ENCODE results near the gene CRYZL1.
A peak's percentile ranks its signal among the peaks of the same experiment; 100 is the strongest.

CRYZL1 gene

DNA sequence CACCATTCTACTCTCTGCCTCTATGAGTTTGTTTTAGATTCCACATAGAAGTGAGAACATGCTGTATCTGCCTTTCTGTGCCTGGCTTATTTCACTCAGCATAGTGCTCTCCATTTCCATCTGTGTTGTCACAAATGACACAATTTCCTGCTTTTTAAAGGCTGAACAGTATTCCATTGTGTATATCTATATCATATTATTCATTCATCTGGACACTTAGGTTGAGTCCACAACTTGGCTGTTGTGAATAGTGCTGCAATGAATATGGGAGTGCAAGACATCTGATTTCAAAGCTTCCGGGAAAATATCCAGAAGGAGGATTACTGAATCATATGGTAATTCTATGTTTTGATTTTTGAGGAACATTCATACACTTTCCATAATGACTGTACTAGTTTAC lies 33.0 kb downstream of the CRYZL1 start:
- no peak overlapping the region for H2BK12ac ChIP-seq (ENCODE audit: low read length)
- H3K14ac ChIP-seq (ENCODE audit: low read length), result no peak overlapping the region
- H3K9me3 ChIP-seq (replicated peaks in 1 of 2; ENCODE audit: control insufficient read depth in 2 of 2, insufficient read depth in 1 of 2, low read depth in 1 of 2, low read length in 2 of 2), result no peaks in the 10 kb centered on the region
- H3K9ac ChIP-seq (ENCODE audit: low read depth, low read length, poor library complexity), result no peak overlapping the region
- H2BK5ac ChIP-seq (ENCODE audit: low read length), result no peak overlapping the region
- H2BK15ac ChIP-seq (ENCODE audit: low read length), result no peak overlapping the region
- H3K23ac ChIP-seq (ENCODE audit: low read depth, low read length, poor library complexity), result no peak overlapping the region
- no peak overlapping the region for H2AFZ ChIP-seq (ENCODE audit: low read length)
- H3K4me1 ChIP-seq (ENCODE audit: control insufficient read depth in 2 of 2, insufficient read depth in 1 of 2, low read depth in 1 of 2, low read length in 2 of 2), result no peaks in the 10 kb centered on the region
- H3K79me1 ChIP-seq (ENCODE audit: low read depth, low read length), result no peaks in the 10 kb centered on the region
- H3K27me3 ChIP-seq (ENCODE audit: control insufficient read depth in 3 of 3, insufficient read depth in 3 of 3, low read depth in 1 of 3, low read length in 3 of 3), result no peaks in the 10 kb centered on the region
- H4K8ac ChIP-seq (ENCODE audit: low read depth, low read length), result no peak overlapping the region
- H4K91ac ChIP-seq (ENCODE audit: low read depth, low read length, poor library complexity), result no peak overlapping the region
- no peak overlapping the region for H2AK5ac ChIP-seq (ENCODE audit: low read depth, low read length)
- no peak overlapping the region for H3K27ac ChIP-seq (replicated peaks; ENCODE audit: low read length)
- no peak overlapping the region for H3K4me3 ChIP-seq (ENCODE audit: low read length in 2 of 2)
- no peak for DNase-seq (ENCODE audit: low spot score)
- H2BK120ac ChIP-seq (ENCODE audit: low read depth, low read length), result no peak overlapping the region
- H3K4ac ChIP-seq (ENCODE audit: low read length), result no peak overlapping the region
- WGBS, 2 donors (ENCODE audit: extremely low coverage in 2 of 2, insufficient read length in 2 of 2, insufficient replicate concordance in 1 of 2), result no CpG with 5 or more reads among the region's 1 CpG
- no peak overlapping the region for H3K4me2 ChIP-seq (ENCODE audit: insufficient read depth, low read length, poor library complexity, severe bottlenecking)
- H3K18ac ChIP-seq (ENCODE audit: low read length), result no peak overlapping the region
- H3K36me3 ChIP-seq (replicated peaks in 1 of 2; ENCODE audit: control insufficient read depth in 2 of 2, insufficient read depth in 2 of 2, low read length in 2 of 2), result peaks cover 3 to 75% of the 10 kb centered on the region in 2 donors

DNA sequence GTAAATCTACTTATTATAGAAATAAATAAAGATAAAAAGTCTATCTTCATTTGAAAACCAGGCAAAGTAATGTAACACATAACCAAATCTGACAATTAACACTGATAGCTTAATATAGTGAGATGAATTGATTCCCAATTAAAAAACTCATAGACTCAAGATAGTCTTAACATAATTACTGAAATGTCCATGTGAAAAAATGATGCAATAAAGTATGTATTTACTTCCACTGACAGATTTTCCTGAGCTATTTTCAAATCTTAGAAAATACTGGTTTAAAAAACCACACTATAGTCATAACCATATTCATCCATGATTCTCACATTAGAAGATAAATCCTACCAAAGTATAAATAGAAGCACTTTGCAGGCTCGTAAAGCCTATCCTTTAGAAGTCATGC lies 43.5 kb downstream of the CRYZL1 start:
- H3K27ac ChIP-seq (replicated peaks; ENCODE audit: low read length), result no peak overlapping the region
- no peak overlapping the region for H3K18ac ChIP-seq (ENCODE audit: low read length)
- H3K27me3 ChIP-seq (ENCODE audit: control insufficient read depth in 3 of 3, insufficient read depth in 3 of 3, low read depth in 1 of 3, low read length in 3 of 3), result no peaks in the 10 kb centered on the region
- no peak overlapping the region for H2AK5ac ChIP-seq (ENCODE audit: low read depth, low read length)
- H3K36me3 ChIP-seq (replicated peaks in 1 of 2; ENCODE audit: control insufficient read depth in 2 of 2, insufficient read depth in 2 of 2, low read length in 2 of 2), result peaks cover 20 to 86% of the 10 kb centered on the region in 2 donors
- H3K4ac ChIP-seq (ENCODE audit: low read length), result no peak overlapping the region
- no peaks in the 10 kb centered on the region for H3K4me1 ChIP-seq (ENCODE audit: control insufficient read depth in 2 of 2, insufficient read depth in 1 of 2, low read depth in 1 of 2, low read length in 2 of 2)
- no peak overlapping the region for H3K9ac ChIP-seq (ENCODE audit: low read depth, low read length, poor library complexity)
- no peak overlapping the region for H3K4me3 ChIP-seq (ENCODE audit: low read length in 2 of 2)
- no peak overlapping the region for H2BK120ac ChIP-seq (ENCODE audit: low read depth, low read length)
- no peak overlapping the region for H3K23ac ChIP-seq (ENCODE audit: low read depth, low read length, poor library complexity)
- no peak overlapping the region for H2BK5ac ChIP-seq (ENCODE audit: low read length)
- WGBS, 2 donors (ENCODE audit: extremely low coverage in 2 of 2, insufficient read length in 2 of 2, insufficient replicate concordance in 1 of 2), result no CpG with 5 or more reads among the region's 1 CpG
- no peak overlapping the region for H2BK12ac ChIP-seq (ENCODE audit: low read length)
- no peak overlapping the region for H4K8ac ChIP-seq (ENCODE audit: low read depth, low read length)
- no peak overlapping the region for H4K91ac ChIP-seq (ENCODE audit: low read depth, low read length, poor library complexity)
- no peak overlapping the region for H3K14ac ChIP-seq (ENCODE audit: low read length)
- no peak for DNase-seq (ENCODE audit: low spot score)
- no peak overlapping the region for H2AFZ ChIP-seq (ENCODE audit: low read length)
- H2BK15ac ChIP-seq (ENCODE audit: low read length), result no peak overlapping the region
- no peak overlapping the region for H3K4me2 ChIP-seq (ENCODE audit: insufficient read depth, low read length, poor library complexity, severe bottlenecking)
- no peaks in the 10 kb centered on the region for H3K9me3 ChIP-seq (replicated peaks in 1 of 2; ENCODE audit: control insufficient read depth in 2 of 2, insufficient read depth in 1 of 2, low read depth in 1 of 2, low read length in 2 of 2)
- H3K79me1 ChIP-seq (ENCODE audit: low read depth, low read length), result no peaks in the 10 kb centered on the region

DNA sequence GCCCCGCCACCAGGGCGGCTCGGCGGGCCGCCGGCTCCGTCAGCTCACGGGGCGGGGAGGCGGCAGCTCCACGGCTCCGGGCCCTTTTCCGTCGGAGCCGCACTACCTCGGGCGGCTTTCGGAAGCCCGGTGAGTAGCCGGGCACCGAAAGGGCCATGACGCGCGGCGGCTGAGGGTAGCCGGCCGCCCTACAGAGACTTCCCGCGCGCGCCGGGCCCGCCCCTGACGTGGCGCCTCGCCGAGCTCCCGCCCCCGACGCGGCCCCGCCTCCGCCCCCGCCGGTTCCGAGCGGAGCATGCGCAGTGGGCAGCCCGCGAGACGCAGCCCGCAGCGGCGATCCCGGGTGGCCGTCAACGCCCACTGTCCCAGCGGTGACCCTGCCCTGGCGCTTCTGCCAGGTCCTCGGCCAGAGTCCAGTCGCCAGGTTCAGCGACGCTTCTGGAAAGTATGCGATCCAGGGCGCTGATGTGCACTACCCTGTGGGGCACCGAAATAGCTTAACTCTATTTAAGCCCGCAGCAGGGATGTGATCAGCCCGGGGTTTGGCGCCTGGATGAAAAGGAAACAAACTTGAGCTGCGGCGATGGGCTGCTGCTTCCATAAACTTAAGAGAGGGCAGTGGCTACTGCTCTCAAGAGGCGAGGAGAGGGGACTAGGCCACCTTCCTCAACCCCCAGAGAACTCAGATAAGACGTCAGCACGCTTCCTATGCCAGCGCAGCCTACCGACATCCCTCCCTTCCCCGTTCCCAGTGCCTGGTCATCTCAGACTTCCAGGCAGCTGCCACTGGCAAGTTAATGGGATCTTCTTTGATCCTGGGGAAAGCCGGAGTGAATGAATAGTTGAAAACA lies 52.8 kb downstream of the CRYZL1 start, which contains the start of gene DONSON:
DONSON (minus strand) TSS at position 200 of the 851 bp plus-strand sequence; CDS start at position 157, 43 bp downstream.
- Histone ChIP-seq H3K4me2 (ENCODE audit: insufficient read depth, low read length, poor library complexity, severe bottlenecking) (peak within 1 kb of the TSS; percentile 89), H4K91ac (ENCODE audit: low read depth, low read length, poor library complexity) (no peak within 1 kb of the TSS), H3K4ac (ENCODE audit: low read length) (no peak within 1 kb of the TSS), H3K36me3 (replicated peaks in 1 of 2; ENCODE audit: control insufficient read depth in 2 of 2, insufficient read depth in 2 of 2, low read length in 2 of 2) (peaks cover 3 to 45% of the 10 kb centered on the region in 2 donors), H3K14ac (ENCODE audit: low read length) (peak within 1 kb of the TSS; percentile 82), H3K9me3 (replicated peaks in 1 of 2; ENCODE audit: control insufficient read depth in 2 of 2, insufficient read depth in 1 of 2, low read depth in 1 of 2, low read length in 2 of 2) (peaks cover 1 to 5% of the 10 kb centered on the region in 2 donors), H3K27ac (replicated peaks; ENCODE audit: low read length) (peak within 1 kb of the TSS; percentile 77), H3K18ac (ENCODE audit: low read length) (peak within 1 kb of the TSS; percentile 94), H3K79me1 (ENCODE audit: low read depth, low read length) (peaks cover 4% of the 10 kb centered on the region), H2BK5ac (ENCODE audit: low read length) (peak within 1 kb of the TSS; percentile 82), H2AFZ (ENCODE audit: low read length) (peak within 1 kb of the TSS; percentile 95), H4K8ac (ENCODE audit: low read depth, low read length) (peak within 1 kb of the TSS; percentile 65), H2BK12ac (ENCODE audit: low read length) (no peak within 1 kb of the TSS), H3K4me3 (ENCODE audit: low read length in 2 of 2) (peak within 1 kb of the TSS; percentile 91 to 95), H2AK5ac (ENCODE audit: low read depth, low read length) (peak within 1 kb of the TSS; percentile 75), H3K27me3 (ENCODE audit: control insufficient read depth in 3 of 3, insufficient read depth in 3 of 3, low read depth in 1 of 3, low read length in 3 of 3) (no peaks in the 10 kb centered on the region), H3K23ac (ENCODE audit: low read depth, low read length, poor library complexity) (peak within 1 kb of the TSS; percentile 98), H3K9ac (ENCODE audit: low read depth, low read length, poor library complexity) (peak within 1 kb of the TSS; percentile 91), H2BK15ac (ENCODE audit: low read length) (peak within 1 kb of the TSS; percentile 58), H2BK120ac (ENCODE audit: low read depth, low read length) (no peak within 1 kb of the TSS), H3K4me1 (ENCODE audit: control insufficient read depth in 2 of 2, insufficient read depth in 1 of 2, low read depth in 1 of 2, low read length in 2 of 2) (peaks cover 4 to 7% of the 10 kb centered on the region in 2 donors)
- WGBS, 2 donors (ENCODE audit: extremely low coverage in 2 of 2, insufficient read length in 2 of 2, insufficient replicate concordance in 1 of 2), result no CpG with 5 or more reads among the region's 78 CpGs
- DNase-seq (ENCODE audit: low spot score), result peak; percentile 90

DNA sequence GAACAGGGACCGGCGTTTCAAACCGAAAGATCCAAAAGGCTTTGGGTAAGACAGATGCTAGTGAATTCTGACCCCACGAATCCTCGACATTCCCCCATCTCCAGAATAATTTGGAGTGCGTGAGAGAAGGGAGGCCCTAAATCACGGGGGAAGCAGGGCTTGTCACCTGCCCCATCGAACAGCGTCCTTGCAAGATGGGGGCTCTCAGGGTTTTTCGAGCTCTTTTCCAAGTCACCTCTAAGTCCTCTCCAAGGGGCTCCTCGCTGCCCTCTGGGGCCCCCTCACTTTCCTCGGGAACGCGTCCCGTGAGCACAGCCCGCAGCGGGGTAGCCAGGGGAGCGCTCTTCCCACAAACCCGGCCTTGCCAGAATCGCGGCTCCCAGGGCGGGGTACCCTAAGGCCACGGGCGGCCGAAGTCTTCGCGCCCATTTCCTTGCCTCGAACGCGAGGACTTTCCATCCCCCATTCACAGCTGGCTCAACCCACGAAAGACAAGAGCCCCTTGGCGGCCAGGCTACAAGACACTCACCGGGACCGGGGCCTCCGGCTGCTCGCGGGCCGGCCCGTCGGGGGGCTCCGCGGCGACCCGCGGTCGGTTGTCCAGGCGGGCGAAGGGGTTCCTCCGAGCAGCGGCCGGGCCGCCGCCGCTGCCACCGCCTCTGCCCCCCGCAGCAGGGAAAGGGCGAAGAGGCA lies 53.6 kb downstream of the CRYZL1 start:
- H2AK5ac ChIP-seq (ENCODE audit: low read depth, low read length), result peak overlapping the region; percentile 75
- no peak overlapping the region for H2BK120ac ChIP-seq (ENCODE audit: low read depth, low read length)
- H2AFZ ChIP-seq (ENCODE audit: low read length), result peak overlapping the region; percentile 95
- H3K4me2 ChIP-seq (ENCODE audit: insufficient read depth, low read length, poor library complexity, severe bottlenecking), result peak overlapping the region; percentile 89
- H3K18ac ChIP-seq (ENCODE audit: low read length), result peak overlapping the region; percentile 94
- H3K36me3 ChIP-seq (replicated peaks in 1 of 2; ENCODE audit: control insufficient read depth in 2 of 2, insufficient read depth in 2 of 2, low read length in 2 of 2), result peaks cover 3 to 49% of the 10 kb centered on the region in 2 donors
- peak overlapping the region; percentile 82 for H3K14ac ChIP-seq (ENCODE audit: low read length)
- no peak overlapping the region for H3K4ac ChIP-seq (ENCODE audit: low read length)
- peaks cover 4% of the 10 kb centered on the region for H3K79me1 ChIP-seq (ENCODE audit: low read depth, low read length)
- H4K91ac ChIP-seq (ENCODE audit: low read depth, low read length, poor library complexity), result no peak overlapping the region
- no peaks in the 10 kb centered on the region for H3K27me3 ChIP-seq (ENCODE audit: control insufficient read depth in 3 of 3, insufficient read depth in 3 of 3, low read depth in 1 of 3, low read length in 3 of 3)
- peak; percentile 23 for DNase-seq (ENCODE audit: low spot score)
- peak overlapping the region; percentile 77 for H3K27ac ChIP-seq (replicated peaks; ENCODE audit: low read length)
- H2BK12ac ChIP-seq (ENCODE audit: low read length), result no peak overlapping the region
- H2BK5ac ChIP-seq (ENCODE audit: low read length), result peak overlapping the region; percentile 82
- peak overlapping the region; percentile 98 for H3K23ac ChIP-seq (ENCODE audit: low read depth, low read length, poor library complexity)
- H3K4me1 ChIP-seq (ENCODE audit: control insufficient read depth in 2 of 2, insufficient read depth in 1 of 2, low read depth in 1 of 2, low read length in 2 of 2), result peaks cover 4 to 7% of the 10 kb centered on the region in 2 donors
- H4K8ac ChIP-seq (ENCODE audit: low read depth, low read length), result peak overlapping the region; percentile 65
- H3K9ac ChIP-seq (ENCODE audit: low read depth, low read length, poor library complexity), result peak overlapping the region; percentile 91
- H2BK15ac ChIP-seq (ENCODE audit: low read length), result peak overlapping the region; percentile 58
- peaks cover 1 to 5% of the 10 kb centered on the region in 2 donors for H3K9me3 ChIP-seq (replicated peaks in 1 of 2; ENCODE audit: control insufficient read depth in 2 of 2, insufficient read depth in 1 of 2, low read depth in 1 of 2, low read length in 2 of 2)
- peak overlapping the region; percentile 91 to 95 for H3K4me3 ChIP-seq (ENCODE audit: low read length in 2 of 2)
- no CpG with 5 or more reads among the region's 57 CpGs for WGBS, 2 donors (ENCODE audit: extremely low coverage in 2 of 2, insufficient read length in 2 of 2, insufficient replicate concordance in 1 of 2)
